ENCODE results near the gene FDX2. TPM values are rescaled to one million over a fixed set of nuclear protein-coding genes. Genes with fewer than 3 reads are reported as not detected.
"Not testable (repeated sequence)": the region's sequence is repeated elsewhere in the genome, so short reads cannot be mapped to it uniquely, and the experiment has no call there.

FDX2 gene
- total RNA-seq, 1 donor from 2014 or later: 7.1 TPM

DNA sequence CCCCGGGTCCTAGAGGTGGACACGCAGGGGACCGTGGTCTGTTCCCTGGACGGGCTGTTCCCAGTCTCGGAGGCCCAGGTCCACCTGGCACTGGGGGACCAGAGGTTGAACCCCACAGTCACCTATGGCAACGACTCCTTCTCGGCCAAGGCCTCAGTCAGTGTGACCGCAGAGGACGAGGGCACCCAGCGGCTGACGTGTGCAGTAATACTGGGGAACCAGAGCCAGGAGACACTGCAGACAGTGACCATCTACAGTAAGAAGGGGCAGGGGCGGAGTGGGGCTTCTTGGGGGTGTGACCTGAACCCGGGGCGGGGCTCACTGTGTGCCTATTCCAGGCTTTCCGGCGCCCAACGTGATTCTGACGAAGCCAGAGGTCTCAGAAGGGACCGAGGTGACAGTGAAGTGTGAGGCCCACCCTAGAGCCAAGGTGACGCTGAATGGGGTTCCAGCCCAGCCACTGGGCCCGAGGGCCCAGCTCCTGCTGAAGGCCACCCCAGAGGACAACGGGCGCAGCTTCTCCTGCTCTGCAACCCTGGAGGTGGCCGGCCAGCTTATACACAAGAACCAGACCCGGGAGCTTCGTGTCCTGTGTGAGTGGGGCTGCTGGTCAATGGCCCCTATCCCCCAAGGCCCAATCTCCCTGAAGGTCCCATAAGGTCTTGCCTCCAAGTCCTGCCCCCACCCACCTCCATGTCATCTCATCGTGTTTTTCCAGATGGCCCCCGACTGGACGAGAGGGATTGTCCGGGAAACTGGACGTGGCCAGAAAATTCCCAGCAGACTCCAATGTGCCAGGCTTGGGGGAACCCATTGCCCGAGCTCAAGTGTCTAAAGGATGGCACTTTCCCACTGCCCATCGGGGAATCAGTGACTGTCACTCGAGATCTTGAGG lies 31.5 kb downstream of the FDX2 start:
- DNase-seq: no peak

DNA sequence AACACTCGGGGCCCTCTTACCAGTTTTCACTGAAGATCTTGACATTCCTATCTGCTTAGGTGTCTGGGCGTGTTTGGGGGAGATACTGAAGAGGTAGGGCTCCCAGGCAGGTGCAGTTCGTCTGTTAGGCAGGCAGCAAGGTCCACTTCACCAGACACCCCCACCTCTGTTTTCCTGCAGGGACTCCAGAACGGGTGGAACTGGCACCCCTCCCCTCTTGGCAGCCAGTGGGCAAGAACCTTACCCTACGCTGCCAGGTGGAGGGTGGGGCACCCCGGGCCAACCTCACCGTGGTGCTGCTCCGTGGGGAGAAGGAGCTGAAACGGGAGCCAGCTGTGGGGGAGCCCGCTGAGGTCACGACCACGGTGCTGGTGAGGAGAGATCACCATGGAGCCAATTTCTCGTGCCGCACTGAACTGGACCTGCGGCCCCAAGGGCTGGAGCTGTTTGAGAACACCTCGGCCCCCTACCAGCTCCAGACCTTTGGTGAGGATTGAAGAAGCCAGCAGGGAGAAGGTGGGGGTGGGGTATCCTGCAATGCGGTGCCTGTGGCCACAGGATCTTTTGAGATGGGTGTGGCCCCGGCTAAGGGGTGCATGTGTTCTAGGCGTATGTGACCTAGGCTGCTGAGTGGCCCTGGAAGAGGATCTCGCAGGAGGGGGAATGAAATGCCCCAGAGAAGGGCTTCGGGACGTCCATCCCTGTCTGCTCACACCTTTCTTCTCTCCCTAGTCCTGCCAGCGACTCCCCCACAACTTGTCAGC lies 32.3 kb downstream of the FDX2 start:
- no peak for DNase-seq

- not testable (repeated sequence) for DNase-seq
These were observed 33.8 kb downstream of the FDX2 start for GRCh38 chr19:10282043-10282442.

- no peak for DNase-seq
These were observed 35.9 kb downstream of the FDX2 start for GRCh38 chr19:10279737-10280442.

- DNase-seq: no peak
These were observed 36.9 kb downstream of the FDX2 start for GRCh38 chr19:10278935-10279334.

DNA sequence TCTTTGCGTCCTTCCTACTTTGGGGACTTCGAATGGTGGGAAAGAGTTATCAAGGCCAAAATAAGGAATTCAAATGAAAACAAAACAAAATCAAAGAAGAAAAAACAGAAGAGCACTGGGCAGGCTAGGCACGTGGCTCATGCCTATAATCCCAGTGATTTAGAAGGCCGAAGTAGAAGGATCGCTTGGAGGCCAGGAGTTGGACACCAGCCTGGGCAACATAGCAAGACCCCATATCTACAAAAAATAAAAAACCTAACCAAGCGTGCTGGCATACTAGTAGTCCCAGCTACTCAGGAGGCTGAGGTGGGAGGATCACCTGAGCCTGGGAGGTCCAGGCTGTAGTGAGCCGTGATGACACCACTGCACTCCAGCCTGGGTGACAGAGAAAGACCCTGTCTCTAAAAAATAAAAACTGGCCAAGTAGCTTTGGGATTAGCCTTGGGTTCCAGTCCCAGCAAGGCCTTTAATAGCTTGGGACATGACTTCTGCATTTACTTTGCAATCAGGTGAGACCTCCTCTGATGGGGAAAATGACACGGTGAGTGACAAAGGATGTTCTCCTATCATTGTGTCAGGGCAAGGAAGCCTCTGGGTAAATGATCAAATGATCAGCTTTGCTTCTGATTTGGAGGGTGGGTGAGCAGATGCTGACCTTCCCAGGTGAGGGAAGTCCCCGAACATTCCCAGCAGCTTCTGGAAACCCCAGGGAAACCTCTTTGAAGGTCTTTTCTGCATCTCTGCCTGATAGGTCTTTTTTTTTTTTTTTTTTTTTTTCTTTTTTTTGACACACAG lies 37.8 kb downstream of the FDX2 start:
- DNase-seq: no peak

DNA sequence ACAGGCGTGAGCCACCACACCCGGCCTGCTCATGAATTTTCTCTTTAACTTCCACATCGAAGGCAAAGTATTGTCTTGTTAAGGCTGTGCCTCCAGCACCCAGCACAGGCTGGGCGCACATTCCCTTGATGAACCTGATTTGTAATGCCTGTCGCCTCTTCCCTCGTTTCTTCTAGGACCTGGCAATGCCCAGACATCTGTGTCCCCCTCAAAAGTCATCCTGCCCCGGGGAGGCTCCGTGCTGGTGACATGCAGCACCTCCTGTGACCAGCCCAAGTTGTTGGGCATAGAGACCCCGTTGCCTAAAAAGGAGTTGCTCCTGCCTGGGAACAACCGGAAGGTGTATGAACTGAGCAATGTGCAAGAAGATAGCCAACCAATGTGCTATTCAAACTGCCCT lies 41.2 kb downstream of the FDX2 start:
- no peak for DNase-seq

DNA sequence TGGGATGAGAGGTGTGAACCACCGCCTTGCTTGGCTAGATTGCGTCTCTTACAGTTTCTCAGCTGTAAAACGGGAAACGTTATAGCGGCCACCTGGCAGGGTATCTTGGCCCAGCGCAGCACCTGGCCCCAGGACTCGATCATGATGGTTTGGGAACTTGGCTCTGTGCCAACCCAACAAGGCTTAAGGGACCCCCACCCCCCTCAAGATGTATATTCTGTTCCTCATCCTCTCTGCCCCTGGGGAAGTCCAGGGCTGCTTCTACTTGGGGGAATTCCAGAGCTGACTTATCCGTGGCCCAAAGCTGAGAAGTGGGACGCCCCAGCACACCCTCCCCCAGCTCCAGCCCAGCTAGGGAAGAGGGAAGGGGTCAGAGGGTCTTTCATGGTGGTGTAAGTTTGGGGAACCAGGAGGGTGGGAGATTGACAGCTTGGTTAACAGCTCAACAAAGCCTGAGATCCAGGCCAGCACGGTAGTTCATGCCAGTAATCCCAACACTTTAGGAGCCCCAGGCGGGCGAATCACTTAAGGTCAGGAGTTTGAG lies 44.2 kb downstream of the FDX2 start:
- DNase-seq: no peak

DNA sequence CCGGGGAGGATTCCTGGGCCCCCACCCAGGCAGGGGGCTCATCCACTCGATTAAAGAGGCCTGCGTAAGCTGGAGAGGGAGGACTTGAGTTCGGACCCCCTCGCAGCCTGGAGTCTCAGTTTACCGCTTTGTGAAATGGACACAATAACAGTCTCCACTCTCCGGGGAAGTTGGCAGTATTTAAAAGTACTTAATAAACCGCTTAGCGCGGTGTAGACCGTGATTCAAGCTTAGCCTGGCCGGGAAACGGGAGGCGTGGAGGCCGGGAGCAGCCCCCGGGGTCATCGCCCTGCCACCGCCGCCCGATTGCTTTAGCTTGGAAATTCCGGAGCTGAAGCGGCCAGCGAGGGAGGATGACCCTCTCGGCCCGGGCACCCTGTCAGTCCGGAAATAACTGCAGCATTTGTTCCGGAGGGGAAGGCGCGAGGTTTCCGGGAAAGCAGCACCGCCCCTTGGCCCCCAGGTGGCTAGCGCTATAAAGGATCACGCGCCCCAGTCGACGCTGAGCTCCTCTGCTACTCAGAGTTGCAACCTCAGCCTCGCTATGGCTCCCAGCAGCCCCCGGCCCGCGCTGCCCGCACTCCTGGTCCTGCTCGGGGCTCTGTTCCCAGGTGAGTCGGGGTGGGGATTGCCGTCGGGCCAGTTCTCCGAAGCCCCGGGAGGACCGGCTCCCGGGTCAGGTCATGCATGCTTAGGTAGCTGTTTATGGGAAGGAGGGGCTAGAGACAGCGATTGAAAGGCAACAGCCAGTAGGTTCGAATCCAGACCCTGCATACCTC lies 45.0 kb downstream of the FDX2 start, which contains the start of gene ICAM1:
Gene ICAM1 (plus strand): TSS at position 505 of the 779 bp plus-strand sequence. CDS start 40 bp downstream, at position 545.
- peak; percentile 28 for DNase-seq

DNA sequence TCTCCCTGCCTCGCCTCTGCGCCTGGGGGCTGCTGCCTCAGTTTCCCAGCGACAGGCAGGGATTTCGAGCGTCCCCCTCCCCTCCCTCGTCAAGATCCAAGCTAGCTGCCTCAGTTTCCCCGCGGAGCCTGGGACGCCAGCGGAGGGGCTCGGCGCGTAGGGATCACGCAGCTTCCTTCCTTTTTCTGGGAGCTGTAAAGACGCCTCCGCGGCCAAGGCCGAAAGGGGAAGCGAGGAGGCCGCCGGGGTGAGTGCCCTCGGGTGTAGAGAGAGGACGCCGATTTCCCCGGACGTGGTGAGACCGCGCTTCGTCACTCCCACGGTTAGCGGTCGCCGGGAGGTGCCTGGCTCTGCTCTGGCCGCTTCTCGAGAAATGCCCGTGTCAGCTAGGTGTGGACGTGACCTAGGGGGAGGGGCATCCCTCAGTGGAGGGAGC lies 45.6 kb downstream of the FDX2 start:
- no peak for DNase-seq

GRCh38 chr19:10269333-10270179 lies 46.3 kb downstream of the FDX2 start:
- DNase-seq: peak; percentile 70

GRCh38 chr19:10268071-10268470 lies 47.7 kb downstream of the FDX2 start:
- DNase-seq: no peak

DNA sequence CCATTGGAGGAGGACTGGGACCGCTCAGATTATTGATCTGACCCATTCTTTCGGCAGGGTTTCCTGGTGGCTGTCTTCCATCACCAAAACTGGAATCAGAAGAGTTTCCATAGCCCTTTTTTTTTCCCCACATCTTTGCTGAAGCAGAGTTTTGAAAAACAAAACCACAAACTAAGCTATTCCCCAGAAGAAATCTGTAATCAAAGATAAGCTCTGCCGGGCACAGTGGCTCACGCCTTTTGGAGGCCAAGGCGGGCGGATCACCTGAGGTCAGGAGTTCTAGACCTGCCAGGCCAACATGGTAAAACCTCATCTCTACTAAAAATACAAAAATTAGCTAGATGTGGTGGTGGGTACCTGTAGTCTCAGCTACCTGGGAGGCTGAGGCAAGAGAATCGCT lies 49.1 kb downstream of the FDX2 start:
- DNase-seq: no peak

- DNase-seq: no peak
These were observed 53.0 kb downstream of the FDX2 start for GRCh38 chr19:10262771-10263170.

DNA sequence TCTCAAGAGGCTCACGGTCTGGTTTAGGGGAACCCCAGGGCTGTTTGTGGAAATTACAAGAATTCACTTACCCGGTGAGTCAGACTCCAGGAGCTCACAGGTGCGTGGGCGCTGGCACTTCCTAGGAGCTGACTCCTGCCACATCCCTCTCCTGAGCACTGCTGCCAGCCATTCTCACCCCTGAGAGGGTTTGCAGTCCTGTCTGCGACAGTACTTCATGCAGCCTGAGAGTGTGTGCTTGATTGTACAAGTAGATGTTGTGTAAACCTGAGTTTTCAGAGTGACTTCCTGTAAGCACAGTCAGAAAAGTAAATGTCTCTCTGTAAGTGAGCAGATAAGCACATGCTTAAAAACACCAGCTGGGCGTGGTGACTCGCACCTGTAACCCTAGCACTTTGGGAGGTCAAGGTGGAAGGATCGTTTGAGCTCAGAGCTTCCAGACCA lies 55.7 kb downstream of the FDX2 start:
- no peak for DNase-seq
